Tibial artery (tissue), 4 donors: ENCODE data around the gene TRA2B.
A peak's percentile ranks its signal among the peaks of the same experiment; 100 is the strongest.

Experiments used
- DNase-seq, 2 donors: peaks; one replicate each; pipeline ENCODE4 v3.0.0-alpha.2; 2019
- H3K27ac ChIP-seq, 2 donors: fragments of 200-600 bp; sonication (generic) in 1 of 2; 1 replicate in 1 of 2; 2 replicates in 1 of 2; pipeline ENCODE4 v1.5.1; 2018 to 2019; ENCODE audit warnings: mild to moderate bottlenecking in 1 of 2
- H3K27me3 ChIP-seq, 2 donors: fragments of 200-600 bp; sonication (generic) in 1 of 2; one replicate each; pipeline versions ENCODE4 v1.5.1 to v1.6.0; 2016 to 2019
- H3K36me3 ChIP-seq, 3 donors: fragments of 200-600 bp; sonication (generic) in 2 of 3; one replicate each; pipeline ENCODE4 v1.5.1; 2016 to 2019; ENCODE audit warnings: mild to moderate bottlenecking in 2 of 3
- H3K4me1 ChIP-seq, 4 donors: fragments of 200-600 bp; sonication (generic) in 2 of 4; 1 replicate in 3 of 4; 2 replicates in 1 of 4; pipeline ENCODE4 v1.5.1; 2016 to 2019
- H3K4me3 ChIP-seq, 2 donors: fragments of 200-600 bp; sonication (generic) in 1 of 2; 1 replicate in 1 of 2; 2 replicates in 1 of 2; pipeline ENCODE4 v1.5.1; 2018 to 2019; ENCODE audit warnings: mild to moderate bottlenecking in 2 of 2
- H3K9me3 ChIP-seq, 3 donors: fragments of 200-600 bp; sonication (generic) in 1 of 3; one replicate each; pipeline ENCODE4 v1.5.1; 2016 to 2019
- CTCF ChIP-seq, 2 experiments: fragments of 200-600 bp in 1 of 2; fragments of 450-650 bp in 1 of 2; IDR thresholded peaks; one replicate each; pipeline ENCODE4 v1.5.1; 2017 to 2019; ENCODE audit warnings: antibody characterized with exemption in 2 of 2, mild to moderate bottlenecking in 1 of 2, moderate library complexity in 1 of 2
- intact Hi-C: fragments of 100-400 bp; cut with DNase I; formaldehyde crosslinking; loops from one replicate; pipeline ENCODE4 v1.15.0; 2023; ENCODE audit warnings: low total_unique reads

The TRA2B gene

GRCh38 chr3:185981621-185982020 lies 43.8 kb upstream of the TRA2B start:
- no peak overlapping the region for H3K4me3 ChIP-seq
- peak overlapping the region; percentile 26 to 62 for H3K27ac ChIP-seq
- intact Hi-C loops, result loop anchor here (5.0 to 10.0 kb wide), 2 partner anchors 261 to 563 kb away; partner anchors contain the start of gene CRYGS
- no peaks in the 10 kb centered on the region for H3K27me3 ChIP-seq
- H3K36me3 ChIP-seq, result no peaks in the 10 kb centered on the region
- peaks cover 0 to 64% (median 21%) of the 10 kb centered on the region in 4 donors for H3K4me1 ChIP-seq
- DNase-seq, result no peak
- TF ChIP-seq CTCF (IDR thresholded peaks at IDR 0.05), result peak in 1 of 2 experiments; percentile 22
- H3K9me3 ChIP-seq, result no peaks in the 10 kb centered on the region

- Histone ChIP-seq H3K27me3 (no peaks in the 10 kb centered on the region), H3K36me3 (no peaks in the 10 kb centered on the region), H3K27ac (no peak overlapping the region), H3K9me3 (no peaks in the 10 kb centered on the region), H3K4me3 (no peak overlapping the region), H3K4me1 (peaks cover 0 to 53% (median 19%) of the 10 kb centered on the region in 4 donors)
- TF ChIP-seq CTCF (IDR thresholded peaks at IDR 0.05), result no peak
- intact Hi-C loops, result loop anchor here (5.0 to 10.0 kb wide), 2 partner anchors 263 to 565 kb away; partner anchors contain the start of gene CRYGS
- DNase-seq, result no peak
Measured at GRCh38 chr3:185979721-185980121, 41.9 kb upstream of the TRA2B start.

GRCh38 chr3:185978516-185978915 lies 40.7 kb upstream of the TRA2B start:
- Histone ChIP-seq H3K27me3 (no peaks in the 10 kb centered on the region), H3K4me1 (peaks cover 0 to 41% (median 13%) of the 10 kb centered on the region in 4 donors), H3K9me3 (no peaks in the 10 kb centered on the region), H3K27ac (no peak overlapping the region), H3K36me3 (no peaks in the 10 kb centered on the region), H3K4me3 (no peak overlapping the region)
- DNase-seq, result no peak
- no peak for TF ChIP-seq CTCF (IDR thresholded peaks at IDR 0.05)
- intact Hi-C loops, result no loop called here

- H3K36me3 ChIP-seq, result no peaks in the 10 kb centered on the region
- TF ChIP-seq CTCF (IDR thresholded peaks at IDR 0.05), result no peak
- no peak overlapping the region for H3K27ac ChIP-seq
- no peak overlapping the region for H3K4me3 ChIP-seq
- H3K4me1 ChIP-seq, result peaks cover 0 to 32% (median 11%) of the 10 kb centered on the region in 4 donors
- intact Hi-C loops, result no loop called here
- no peaks in the 10 kb centered on the region for H3K27me3 ChIP-seq
- no peak for DNase-seq
- no peaks in the 10 kb centered on the region for H3K9me3 ChIP-seq
Measured at GRCh38 chr3:185977679-185978040, 39.8 kb upstream of the TRA2B start.

GRCh38 chr3:185976977-185977678 lies 39.3 kb upstream of the TRA2B start:
- DNase-seq, result peak; percentile 72 to 84
- no peaks in the 10 kb centered on the region for H3K36me3 ChIP-seq
- peak; percentile 60 to 80 for TF ChIP-seq CTCF (IDR thresholded peaks at IDR 0.05)
- intact Hi-C loops, result no loop called here
- H3K9me3 ChIP-seq, result no peaks in the 10 kb centered on the region
- no peaks in the 10 kb centered on the region for H3K27me3 ChIP-seq
- peaks cover 0 to 27% (median 10%) of the 10 kb centered on the region in 4 donors for H3K4me1 ChIP-seq
- no peak overlapping the region for H3K4me3 ChIP-seq
- no peak overlapping the region for H3K27ac ChIP-seq
